ENCODE results near the gene RUNX3. TPM values are rescaled to one million over a fixed set of nuclear protein-coding genes. Genes with fewer than 3 reads are reported as not detected.
"Not testable (repeated sequence)": the region's sequence is repeated elsewhere in the genome, so short reads cannot be mapped to it uniquely, and the experiment has no call there.

The RUNX3 gene
- total RNA-seq = 93.0 and 98.8 TPM in 2 replicates

- intact Hi-C loops (cut with micrococcal nuclease) = loop anchor here (1.0 kb wide), 1 partner anchor 82 kb away; no protein-coding TSS in a partner anchor
Measured at GRCh38 chr1:24930260-24931145, at the start of gene RUNX3. Gene RUNX3 (minus strand): TSS chr1:24930276. CDS start chr1:24929868, 408 bp downstream.

GRCh38 chr1:24979232-24979631, 49.2 kb upstream of the RUNX3 start:
- intact Hi-C loops (cut with micrococcal nuclease) = not testable (repeated sequence)

- intact Hi-C loops (cut with micrococcal nuclease) = no loop called here
Measured at GRCh38 chr1:24978383-24979032, 48.4 kb upstream of the RUNX3 start.

- intact Hi-C loops (cut with micrococcal nuclease) = no loop called here
Measured at GRCh38 chr1:24975391-24975790, 45.3 kb upstream of the RUNX3 start.

GRCh38 chr1:24973315-24973714, 43.2 kb upstream of the RUNX3 start:
- intact Hi-C loops (cut with micrococcal nuclease) = no loop called here

GRCh38 chr1:24972915-24973242, 42.8 kb upstream of the RUNX3 start:
- intact Hi-C loops (cut with micrococcal nuclease) = no loop called here

GRCh38 chr1:24972221-24972914, 42.3 kb upstream of the RUNX3 start:
- intact Hi-C loops (cut with micrococcal nuclease) = no loop called here

- intact Hi-C loops (cut with micrococcal nuclease) = loop anchor here (2.0 kb wide), 1 partner anchor 14 kb away; no protein-coding TSS in a partner anchor
Measured at GRCh38 chr1:24970926-24971875, 41.1 kb upstream of the RUNX3 start.

GRCh38 chr1:24970399-24970753, 40.3 kb upstream of the RUNX3 start:
- intact Hi-C loops (cut with micrococcal nuclease) = loop anchor here (2.0 kb wide), 1 partner anchor 14 kb away; no protein-coding TSS in a partner anchor

GRCh38 chr1:24969596-24970398, 39.7 kb upstream of the RUNX3 start:
- intact Hi-C loops (cut with micrococcal nuclease) = loop anchor here (2.0 to 10.0 kb wide), 2 partner anchors 15 to 275 kb away; partner anchors contain the start of gene RSRP1

GRCh38 chr1:24968941-24969585, 39.0 kb upstream of the RUNX3 start:
- intact Hi-C loops (cut with micrococcal nuclease) = loop anchor here (10.0 kb wide), 1 partner anchor 276 kb away; the partner anchor contains the start of gene RSRP1

- intact Hi-C loops (cut with micrococcal nuclease) = loop anchor here (10.0 kb wide), 1 partner anchor 277 kb away; the partner anchor contains the start of gene RSRP1
Measured at GRCh38 chr1:24967962-24968361, 37.9 kb upstream of the RUNX3 start.

GRCh38 chr1:24967555-24967954, 37.5 kb upstream of the RUNX3 start:
- intact Hi-C loops (cut with micrococcal nuclease) = loop anchor here (10.0 kb wide), 1 partner anchor 277 kb away; the partner anchor contains the start of gene RSRP1

- intact Hi-C loops (cut with micrococcal nuclease) = loop anchor here (10.0 kb wide), 1 partner anchor 278 kb away; the partner anchor contains the start of gene RSRP1
Measured at GRCh38 chr1:24966724-24967346, 36.8 kb upstream of the RUNX3 start.

- intact Hi-C loops (cut with micrococcal nuclease) = loop anchor here (10.0 kb wide), 1 partner anchor 279 kb away; the partner anchor contains the start of gene RSRP1
Measured at GRCh38 chr1:24966121-24966723, 36.1 kb upstream of the RUNX3 start.

GRCh38 chr1:24965571-24965930, 35.5 kb upstream of the RUNX3 start:
- intact Hi-C loops (cut with micrococcal nuclease) = loop anchor here (1.0 to 10.0 kb wide), 6 partner anchors 10 to 279 kb away; partner anchors contain the start of gene RSRP1

- intact Hi-C loops (cut with micrococcal nuclease) = loop anchor here (1.0 to 10.0 kb wide), 6 partner anchors 10 to 280 kb away; partner anchors contain the start of gene RSRP1
Measured at GRCh38 chr1:24964811-24965570, 34.9 kb upstream of the RUNX3 start.
